Choroid plexus epithelial cell (primary cell): Measurements from ENCODE around the gene PRKAR2B.
A peak's percentile ranks its signal among the peaks of the same experiment; 100 is the strongest.

Source experiments
- DNase-seq: peaks from one replicate; pipeline ENCODE4 v3.0.0-alpha.2; 2010; ENCODE audit warnings: low read depth
- H3K4me3 ChIP-seq: 2 replicates; pipeline ENCODE4 v1.5.1; 2011; ENCODE audit warnings: low read depth, mild to moderate bottlenecking, control low read depth, low read length, moderate library complexity
- CTCF ChIP-seq: conservative IDR thresholded peaks from 2 replicates; pipeline ENCODE4 v1.5.1; 2011; ENCODE audit warnings: low read depth, mild to moderate bottlenecking, control low read depth, inconsistent platforms, low read length, moderate library complexity

The PRKAR2B gene

GRCh38 chr7:107016312-107016711, 28.2 kb upstream of the PRKAR2B start:
- H3K4me3 ChIP-seq: no peak overlapping the region
- no peak for TF ChIP-seq CTCF
- no peak for DNase-seq

DNA sequence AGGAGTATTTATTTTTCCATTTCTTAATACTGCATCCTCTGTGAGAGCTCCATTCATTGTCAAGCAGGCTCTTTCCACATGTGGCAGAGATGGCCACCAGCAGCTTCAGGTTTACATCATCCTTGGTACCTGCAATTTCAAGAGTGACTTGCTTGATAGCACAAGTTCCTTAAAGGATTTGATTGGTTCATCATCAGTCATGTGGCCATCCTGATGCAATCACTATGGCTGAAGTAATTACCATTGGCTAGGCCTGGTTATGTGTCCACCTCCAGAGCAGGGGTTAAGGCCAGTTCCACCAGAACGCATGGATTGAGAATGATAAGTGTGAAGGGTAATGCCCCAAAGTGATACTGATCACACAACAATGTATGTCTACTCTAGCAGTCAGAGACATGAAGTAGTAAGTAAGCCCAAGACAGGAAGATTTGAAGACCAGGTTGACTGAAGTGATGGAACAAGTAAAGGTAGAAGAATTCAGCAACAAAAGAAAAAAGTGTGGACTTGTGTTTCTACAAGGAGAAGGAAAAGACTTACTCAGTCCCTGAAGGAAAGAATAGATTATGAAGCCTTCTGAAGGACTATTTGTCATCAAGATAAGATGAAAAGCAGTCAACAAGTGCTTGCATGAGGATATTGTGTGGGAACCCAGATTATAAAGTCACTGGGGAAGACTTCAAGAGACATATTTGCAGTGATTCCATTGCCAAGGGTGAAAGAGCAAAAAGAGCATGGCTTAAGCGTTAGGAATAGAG, 26.4 kb upstream of the PRKAR2B start:
- no peak overlapping the region for H3K4me3 ChIP-seq

GRCh38 chr7:107020400-107020799, 24.1 kb upstream of the PRKAR2B start:
- H3K4me3 ChIP-seq: no peak overlapping the region
- no peak for TF ChIP-seq CTCF
- no peak for DNase-seq

More for the DNA sequence above, 26.4 kb upstream of the PRKAR2B start:
- TF ChIP-seq CTCF: no peak
- no peak for DNase-seq

- no peak for TF ChIP-seq CTCF
- no peak overlapping the region for H3K4me3 ChIP-seq
- no peak for DNase-seq
Observed at GRCh38 chr7:107021600-107021999, 22.9 kb upstream of the PRKAR2B start.

- no peak for TF ChIP-seq CTCF
- peak; percentile 70 for DNase-seq
- H3K4me3 ChIP-seq: no peak overlapping the region
Observed at GRCh38 chr7:107023522-107024151, 20.9 kb upstream of the PRKAR2B start.

GRCh38 chr7:107024906-107025305, 19.6 kb upstream of the PRKAR2B start:
- DNase-seq: no peak
- H3K4me3 ChIP-seq: no peak overlapping the region
- no peak for TF ChIP-seq CTCF

DNA sequence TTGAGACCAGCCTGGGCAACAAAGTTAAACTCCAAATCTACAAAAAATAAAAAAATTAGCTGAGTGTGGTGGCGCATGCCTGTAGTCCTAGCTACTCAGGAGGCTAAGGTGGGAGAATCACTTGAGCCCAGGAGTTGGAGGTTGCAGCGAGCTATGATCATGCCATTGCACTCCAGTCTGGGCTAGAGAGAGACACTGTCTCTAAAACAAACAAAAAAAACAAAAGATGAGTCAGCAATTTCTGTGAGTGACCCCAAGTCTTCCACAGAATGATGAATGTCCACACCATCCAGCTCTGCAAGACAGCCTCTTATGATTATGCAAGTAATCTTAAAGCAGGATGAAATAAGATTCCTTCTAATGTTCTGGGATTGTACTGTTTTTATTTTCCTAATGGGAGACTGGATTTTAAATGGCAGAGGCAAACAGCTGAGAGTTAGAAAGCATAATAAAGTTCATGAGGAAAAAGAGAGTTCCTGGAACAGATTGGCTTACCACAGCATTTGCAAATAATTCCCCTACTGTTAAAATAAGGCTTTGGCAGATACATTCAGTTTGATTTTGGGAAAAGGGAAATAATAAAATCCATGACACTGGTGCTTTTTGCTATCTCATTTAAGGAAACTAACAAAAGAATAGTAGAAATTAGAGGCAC, 18.9 kb upstream of the PRKAR2B start:
- TF ChIP-seq CTCF: no peak
- no peak overlapping the region for H3K4me3 ChIP-seq
- DNase-seq: peak; percentile 58
